ENCODE data around the gene KATNB1. TPM values are rescaled to one million over a fixed set of nuclear protein-coding genes. Genes with fewer than 3 reads are reported as not detected.

Gene KATNB1
- total and polyA plus RNA-seq, 2 of the 8 experiments (the other 6 are each of a cell fraction or from before 2014, with no cell fraction given): 50.2 to 60.4 TPM

DNA sequence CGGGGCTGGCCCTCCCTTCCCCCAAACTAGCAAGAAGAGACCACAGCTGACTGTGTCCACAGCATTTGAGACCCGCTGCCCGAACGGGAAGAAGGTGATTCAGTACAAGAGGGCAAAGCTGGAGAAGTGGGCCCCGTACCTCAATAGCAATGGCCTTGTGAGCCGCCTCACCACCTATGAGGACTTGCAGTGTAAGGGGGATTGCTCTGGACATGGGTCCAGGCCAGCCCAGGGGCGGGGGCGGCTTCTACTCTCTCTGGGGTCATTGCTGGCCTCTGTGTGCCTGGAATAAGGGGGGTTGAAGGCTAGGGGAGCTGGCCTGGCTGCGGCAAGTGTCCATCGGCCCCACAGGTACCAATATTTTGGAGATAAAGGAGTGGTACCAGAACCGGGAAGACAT is 12.9 kb upstream of the KATNB1 start:
- Histone ChIP-seq H3K9me3 (ENCODE audit: insufficient read depth in 2 of 2, low read depth in 1 of 2, low read length in 1 of 2) (no peaks in the 10 kb centered on the region), H2BK20ac (ENCODE audit: low read length) (no peak overlapping the region), H2BK120ac (replicated peaks; ENCODE audit: low read depth, low read length) (no peak overlapping the region), H2BK12ac (ENCODE audit: low read depth, low read length) (no peak overlapping the region), H3K79me1 (ENCODE audit: low read depth, low read length) (no peaks in the 10 kb centered on the region), H3K18ac (ENCODE audit: extremely low read depth, low read length) (no peak overlapping the region), H3K27me3 (replicated peaks in 1 of 4; ENCODE audit: control insufficient read depth in 3 of 4, extremely low read depth in 1 of 4, insufficient read depth in 3 of 4, low read length in 3 of 4) (no peaks in the 10 kb centered on the region; a peak in 1 of 7 replicates), H4K8ac (ENCODE audit: extremely low read depth, insufficient read depth, low read length) (peak overlapping the region; percentile 35), H3K27ac (ENCODE audit: low read depth, low read length) (no peak overlapping the region), H3K14ac (ENCODE audit: insufficient read length) (no peak overlapping the region), H3K36me3 (ENCODE audit: control insufficient read depth in 2 of 4, insufficient read depth in 4 of 4, low read length in 3 of 4) (no peaks in the 10 kb centered on the region), H3K4me2 (ENCODE audit: insufficient read depth in 1 of 2, low read depth in 2 of 2, low read length in 2 of 2) (no peak overlapping the region), H3K23ac (ENCODE audit: insufficient read length) (no peak overlapping the region), H2BK5ac (ENCODE audit: low read depth, low read length) (no peak overlapping the region), H3K4me1 (replicated peaks in 1 of 4; ENCODE audit: control insufficient read depth in 3 of 4, insufficient read depth in 4 of 4, low read length in 3 of 4) (no peaks in the 10 kb centered on the region), H4K5ac (ENCODE audit: insufficient read length, low read depth, low read length) (no peak overlapping the region), H3K56ac (replicated peaks; ENCODE audit: insufficient read length, low read depth, low read length) (no peak overlapping the region), H2AFZ (ENCODE audit: low read length) (no peak overlapping the region), H2BK15ac (ENCODE audit: low read length) (no peak overlapping the region), H3K9ac (replicated peaks in 1 of 4; ENCODE audit: extremely low read depth in 1 of 4, low read depth in 3 of 4, low read length in 3 of 4) (no peak overlapping the region), H3K4me3 (ENCODE audit: extremely low read depth in 1 of 4, insufficient read depth in 2 of 4, low read depth in 3 of 4, low read length in 4 of 4) (no peak overlapping the region), H3K23me2 (ENCODE audit: low read depth, low read length) (no peaks in the 10 kb centered on the region), H2AK5ac (ENCODE audit: low read depth, low read length) (no peak overlapping the region), H4K91ac (replicated peaks; ENCODE audit: insufficient read length, low read length) (no peak overlapping the region), H3K4ac (replicated peaks; ENCODE audit: insufficient read length, low read depth, low read length) (no peak overlapping the region), H3K79me2 (ENCODE audit: control insufficient read depth in 1 of 2, insufficient read depth in 2 of 2, low read length in 2 of 2) (no peaks in the 10 kb centered on the region), H4K20me1 (replicated peaks in 1 of 2; ENCODE audit: control insufficient read depth in 1 of 2, insufficient read depth in 2 of 2, low read length in 2 of 2) (no peaks in the 10 kb centered on the region)
- POLR2A ChIA-PET (ENCODE audit: partially characterized antibody): interaction anchor here (1.3 kb wide), 1 partner anchor 13 kb away, joined by 7 read pairs; the partner anchor contains the start of gene KATNB1
- FAIRE-seq (no peak), DNase-seq (ENCODE audit: low read depth in 1 of 2, low spot score in 2 of 2) (no peak)
- 82% methylated on average over 11 of the region's 11 CpGs; no CpG with 5 or more reads in 1 of the 2 experiments for WGBS, 2 experiments (ENCODE audit: extremely low coverage in 1 of 2, insufficient coverage in 1 of 2, insufficient read length in 1 of 2, insufficient replicate concordance in 2 of 2, low coverage in 1 of 2, low lambda C conversion rate in 2 of 2, missing lambda C conversion rate in 1 of 2)
- TF ChIP-seq, protein P1, sequence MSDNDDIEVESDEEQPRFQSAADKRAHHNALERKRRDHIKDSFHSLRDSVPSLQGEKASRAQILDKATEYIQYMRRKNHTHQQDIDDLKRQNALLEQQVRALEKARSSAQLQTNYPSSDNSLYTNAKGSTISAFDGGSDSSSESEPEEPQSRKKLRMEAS (IDR thresholded peaks at IDR 0.05): no peak
- TF ChIP-seq, protein P2, sequence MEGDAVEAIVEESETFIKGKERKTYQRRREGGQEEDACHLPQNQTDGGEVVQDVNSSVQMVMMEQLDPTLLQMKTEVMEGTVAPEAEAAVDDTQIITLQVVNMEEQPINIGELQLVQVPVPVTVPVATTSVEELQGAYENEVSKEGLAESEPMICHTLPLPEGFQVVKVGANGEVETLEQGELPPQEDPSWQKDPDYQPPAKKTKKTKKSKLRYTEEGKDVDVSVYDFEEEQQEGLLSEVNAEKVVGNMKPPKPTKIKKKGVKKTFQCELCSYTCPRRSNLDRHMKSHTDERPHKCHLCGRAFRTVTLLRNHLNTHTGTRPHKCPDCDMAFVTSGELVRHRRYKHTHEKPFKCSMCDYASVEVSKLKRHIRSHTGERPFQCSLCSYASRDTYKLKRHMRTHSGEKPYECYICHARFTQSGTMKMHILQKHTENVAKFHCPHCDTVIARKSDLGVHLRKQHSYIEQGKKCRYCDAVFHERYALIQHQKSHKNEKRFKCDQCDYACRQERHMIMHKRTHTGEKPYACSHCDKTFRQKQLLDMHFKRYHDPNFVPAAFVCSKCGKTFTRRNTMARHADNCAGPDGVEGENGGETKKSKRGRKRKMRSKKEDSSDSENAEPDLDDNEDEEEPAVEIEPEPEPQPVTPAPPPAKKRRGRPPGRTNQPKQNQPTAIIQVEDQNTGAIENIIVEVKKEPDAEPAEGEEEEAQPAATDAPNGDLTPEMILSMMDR (IDR thresholded peaks at IDR 0.05; ENCODE audit: control extremely low read depth in 1 of 3, insufficient read depth in 1 of 3, low read depth in 1 of 3, low read length in 3 of 3): no peak
- no peak for TF ChIP-seq CHD2 (IDR thresholded peaks at IDR 0.05; ENCODE audit: low read length)
- TF ChIP-seq SIX5 (IDR thresholded peaks at IDR 0.05; ENCODE audit: low read depth, low read length): no peak
- no peak for TF ChIP-seq FOSL1 (IDR thresholded peaks at IDR 0.05; ENCODE audit: insufficient read depth, low read depth, low read length)
- TF ChIP-seq TEAD4 (IDR thresholded peaks at IDR 0.05; ENCODE audit: low read depth, low read length): no peak
- TF ChIP-seq ASH2L (IDR thresholded peaks at IDR 0.05; ENCODE audit: low read length): no peak
- no peak for TF ChIP-seq HDAC6 (IDR thresholded peaks at IDR 0.05; ENCODE audit: low read depth, low read length)
- TF ChIP-seq SAP30 (IDR thresholded peaks at IDR 0.05; ENCODE audit: insufficient read depth, insufficient replicate concordance, low read length): no peak
- CTCF ChIA-PET (ENCODE audit: partially characterized antibody): interaction anchor here (0.6 to 6.6 kb wide), 50 partner anchors 9 to 765 kb away, joined by 3 to 48 read pairs (median 4); partner anchors contain the start of gene ADGRG3

Measured in H1 (cell line).